ENCODE measurements around the gene HTD2. TPM values are rescaled to one million over a fixed set of nuclear protein-coding genes. Genes with fewer than 3 reads are reported as not detected.

HTD2 gene
- total RNA-seq (2014; rRNA removed; shearing (Covaris generic)) (5.4 and 9.6 TPM in 2 replicates), polyA plus RNA-seq (2016; fragmentation: Nextera tagmentation; extraction: Ambion mirVana) (17.0 and 21.8 TPM in 2 replicates)

DNA sequence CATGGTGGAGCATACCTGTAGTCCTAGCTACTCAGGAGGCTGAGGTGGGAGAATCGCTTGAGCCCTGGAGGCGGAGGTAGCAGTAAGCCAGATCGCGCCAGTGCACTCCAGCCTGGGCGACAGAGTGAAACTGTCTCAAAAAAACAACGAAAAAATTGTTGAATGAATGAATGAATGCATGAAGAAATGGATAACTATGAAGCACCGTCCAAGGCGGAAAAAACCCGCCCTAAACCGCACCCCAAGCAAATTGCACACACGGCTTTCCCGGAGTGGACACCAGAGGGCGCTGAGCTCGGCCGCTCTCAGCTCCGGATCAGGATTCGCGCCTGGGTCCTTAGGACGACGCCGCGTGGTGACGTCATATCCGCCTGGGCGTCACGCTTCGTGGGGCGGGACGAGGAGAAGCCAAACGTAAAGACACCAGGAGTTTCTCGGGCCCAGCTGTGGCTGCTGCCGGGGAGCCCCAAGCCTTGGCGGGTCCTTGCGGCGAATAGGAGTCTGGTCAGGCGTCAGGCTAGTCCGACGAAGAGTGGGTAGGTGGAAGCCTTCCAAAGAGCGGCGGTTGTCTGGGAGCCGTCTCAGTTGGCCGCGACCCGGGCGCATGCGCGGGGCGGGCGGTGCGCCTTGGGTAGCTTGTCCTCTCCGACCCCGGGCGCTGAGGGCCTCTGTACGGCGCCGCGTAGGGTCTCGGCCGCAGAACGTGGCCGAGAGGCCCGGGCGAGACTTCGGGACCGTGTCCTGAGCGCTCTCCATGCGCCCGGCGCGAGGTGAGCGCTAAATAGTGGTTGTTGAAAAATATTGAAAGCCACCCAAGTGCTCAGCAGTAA is at the start of gene HTD2, which contains the start of gene RPP14:
Gene HTD2 (plus strand): TSS at position 639 of the 830 bp plus-strand sequence. CDS start 11,094 bp downstream, outside the sequence.
Gene RPP14 (plus strand): TSS at position 364 of the 830 bp plus-strand sequence. CDS start 4,085 bp downstream, outside the sequence.
- H3K36me3 ChIP-seq (ENCODE audit: low read depth), result peaks cover 8% of the 10 kb centered on the region
- TF ChIP-seq EZH2 (IDR thresholded peaks at IDR 0.05; ENCODE audit: insufficient read depth, poor library complexity, severe bottlenecking) (no peak), EZH2phosphoT487 (IDR thresholded peaks at IDR 0.05; ENCODE audit: insufficient read depth, low read depth) (no peak)
- H3K9me2 ChIP-seq (ENCODE audit: insufficient read depth), result no peaks in the 10 kb centered on the region
- peak within 1 kb of the TSS; percentile 96 for H3K4me3 ChIP-seq
- peaks cover 46% of the 10 kb centered on the region for H3K79me2 ChIP-seq (ENCODE audit: insufficient read depth)
- in situ Hi-C loops (cut with MboI), result no loop called here
- H3K9me3 ChIP-seq (ENCODE audit: low read depth), result no peaks in the 10 kb centered on the region
- H3K27ac ChIP-seq, result peak within 1 kb of the TSS; percentile 91
- peak within 1 kb of the TSS; percentile 71 for H2AFZ ChIP-seq
- peak; percentile 99 for DNase-seq
- H3K4me1 ChIP-seq (ENCODE audit: insufficient read depth), result peaks cover 13% of the 10 kb centered on the region
- H3K9ac ChIP-seq, result peak within 1 kb of the TSS; percentile 97
- 0 out of 2 replicates have a peak, but pooled peaks cover 6% of the 10 kb centered on the region for H4K20me1 ChIP-seq (ENCODE audit: insufficient read depth)
- 4% methylated on average over 70 to 71 of the region's 71 CpGs for WGBS, 2 experiments (ENCODE audit: low coverage in 1 of 2, low lambda C conversion rate in 2 of 2, missing lambda C conversion rate in 2 of 2)
- H3F3A ChIP-seq (ENCODE audit: insufficient read depth), result peaks cover 8% of the 10 kb centered on the region
- peaks cover 11% of the 10 kb centered on the region; the same call in 1 of the 2 replicates for H3K27me3 ChIP-seq (replicated peaks; ENCODE audit: insufficient read depth)
- H3K4me2 ChIP-seq (ENCODE audit: unreplicated experiment), result peak within 1 kb of the TSS; percentile 82

DNA sequence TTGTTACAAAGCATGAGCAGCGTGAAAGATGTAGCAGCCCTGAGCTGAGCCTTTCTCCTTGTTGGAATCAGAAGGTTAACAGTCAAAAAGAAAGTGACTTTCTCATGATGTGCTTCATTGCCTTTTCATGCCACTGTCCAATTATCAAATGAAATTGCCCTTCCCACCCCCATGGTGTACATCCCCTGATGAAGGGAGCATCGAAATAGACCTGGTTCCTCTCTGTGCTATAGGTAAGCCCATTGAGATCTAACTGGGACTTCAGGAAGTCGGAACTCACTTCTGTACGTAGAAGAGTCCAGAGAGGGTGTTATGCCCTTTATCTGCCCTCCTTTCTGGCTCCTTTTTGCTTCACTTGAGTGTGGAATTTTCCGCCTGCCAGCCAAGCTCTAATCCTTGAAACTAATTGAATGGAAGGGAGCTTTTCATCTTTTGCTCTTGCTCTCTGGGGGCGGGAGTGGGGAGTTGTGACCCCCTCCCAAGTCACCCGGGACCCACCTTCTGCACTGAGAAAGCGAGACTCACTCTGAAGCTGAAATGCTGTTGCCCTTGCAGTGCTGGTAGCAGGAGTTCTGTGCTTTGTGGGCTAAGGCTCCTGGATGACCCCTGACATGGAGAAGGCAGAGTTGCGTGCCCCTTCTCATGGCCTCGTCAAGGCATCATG is 47.8 kb upstream of the HTD2 start:
- no peak for TF ChIP-seq EZH2 (IDR thresholded peaks at IDR 0.05; ENCODE audit: insufficient read depth, poor library complexity, severe bottlenecking)
- TF ChIP-seq EZH2phosphoT487 (IDR thresholded peaks at IDR 0.05; ENCODE audit: insufficient read depth, low read depth), result no peak
- Histone ChIP-seq H3K4me2 (ENCODE audit: unreplicated experiment) (no peak overlapping the region), H3K79me2 (ENCODE audit: insufficient read depth) (no peaks in the 10 kb centered on the region), H3K9me2 (ENCODE audit: insufficient read depth) (no peaks in the 10 kb centered on the region), H3F3A (ENCODE audit: insufficient read depth) (peaks cover 20% of the 10 kb centered on the region), H3K27ac (no peak overlapping the region), H2AFZ (no peak overlapping the region), H3K4me3 (no peak overlapping the region), H4K20me1 (ENCODE audit: insufficient read depth) (no peaks in the 10 kb centered on the region), H3K9ac (no peak overlapping the region), H3K9me3 (ENCODE audit: low read depth) (no peaks in the 10 kb centered on the region), H3K27me3 (replicated peaks; ENCODE audit: insufficient read depth) (no peaks in the 10 kb centered on the region), H3K36me3 (ENCODE audit: low read depth) (no peaks in the 10 kb centered on the region), H3K4me1 (ENCODE audit: insufficient read depth) (peaks cover 11% of the 10 kb centered on the region)
- WGBS, 2 experiments (ENCODE audit: low coverage in 1 of 2, low lambda C conversion rate in 2 of 2, missing lambda C conversion rate in 2 of 2), result 93 to 94% methylated on average over 10 of the region's 10 CpGs
- no peak for DNase-seq
- in situ Hi-C loops (cut with MboI), result no loop called here

GRCh38 chr3:58260261-58260731 is 46.0 kb upstream of the HTD2 start:
- H3K4me2 ChIP-seq (ENCODE audit: unreplicated experiment), result peak overlapping the region; percentile 22
- H2AFZ ChIP-seq, result no peak overlapping the region
- 32 to 33% methylated on average over 6 of the region's 6 CpGs for WGBS, 2 experiments (ENCODE audit: low coverage in 1 of 2, low lambda C conversion rate in 2 of 2, missing lambda C conversion rate in 2 of 2)

GRCh38 chr3:58260733-58261132 is 45.6 kb upstream of the HTD2 start:
- no peak overlapping the region for H3K9ac ChIP-seq
- H3K9me3 ChIP-seq (ENCODE audit: low read depth), result no peaks in the 10 kb centered on the region
- peak overlapping the region; percentile 22 for H3K4me2 ChIP-seq (ENCODE audit: unreplicated experiment)
- H4K20me1 ChIP-seq (ENCODE audit: insufficient read depth), result no peaks in the 10 kb centered on the region
- H3K27ac ChIP-seq, result peak overlapping the region; percentile 88
- peaks cover 20% of the 10 kb centered on the region for H3F3A ChIP-seq (ENCODE audit: insufficient read depth)
- no peak overlapping the region for H3K4me3 ChIP-seq
- no peaks in the 10 kb centered on the region for H3K27me3 ChIP-seq (replicated peaks; ENCODE audit: insufficient read depth)
- no peaks in the 10 kb centered on the region for H3K79me2 ChIP-seq (ENCODE audit: insufficient read depth)
- H2AFZ ChIP-seq, result no peak overlapping the region
- peaks cover 11% of the 10 kb centered on the region for H3K4me1 ChIP-seq (ENCODE audit: insufficient read depth)
- no peaks in the 10 kb centered on the region for H3K36me3 ChIP-seq (ENCODE audit: low read depth)
- DNase-seq, result peak; percentile 81
- WGBS, 2 experiments (ENCODE audit: low coverage in 1 of 2, low lambda C conversion rate in 2 of 2, missing lambda C conversion rate in 2 of 2), result 47 to 53% methylated on average over 6 of the region's 6 CpGs
- in situ Hi-C loops (cut with MboI), result no loop called here
- TF ChIP-seq EZH2 (IDR thresholded peaks at IDR 0.05; ENCODE audit: insufficient read depth, poor library complexity, severe bottlenecking) (no peak), EZH2phosphoT487 (IDR thresholded peaks at IDR 0.05; ENCODE audit: insufficient read depth, low read depth) (no peak)
- no peaks in the 10 kb centered on the region for H3K9me2 ChIP-seq (ENCODE audit: insufficient read depth)

More at GRCh38 chr3:58260261-58260731, 46.0 kb upstream of the HTD2 start:
- Histone ChIP-seq H4K20me1 (ENCODE audit: insufficient read depth) (no peaks in the 10 kb centered on the region), H3K4me3 (no peak overlapping the region), H3K27me3 (replicated peaks; ENCODE audit: insufficient read depth) (no peaks in the 10 kb centered on the region), H3K36me3 (ENCODE audit: low read depth) (no peaks in the 10 kb centered on the region), H3F3A (ENCODE audit: insufficient read depth) (peaks cover 20% of the 10 kb centered on the region), H3K4me1 (ENCODE audit: insufficient read depth) (peaks cover 11% of the 10 kb centered on the region), H3K9me2 (ENCODE audit: insufficient read depth) (no peaks in the 10 kb centered on the region), H3K79me2 (ENCODE audit: insufficient read depth) (no peaks in the 10 kb centered on the region), H3K9ac (peak overlapping the region; percentile 68), H3K27ac (peak overlapping the region; percentile 88), H3K9me3 (ENCODE audit: low read depth) (no peaks in the 10 kb centered on the region)
- in situ Hi-C loops (cut with MboI), result no loop called here
- peak; percentile 93 for DNase-seq
- TF ChIP-seq EZH2 (IDR thresholded peaks at IDR 0.05; ENCODE audit: insufficient read depth, poor library complexity, severe bottlenecking), result no peak
- peak; percentile 71; the same call in 1 of the 2 replicates for TF ChIP-seq EZH2phosphoT487 (IDR thresholded peaks at IDR 0.05; ENCODE audit: insufficient read depth, low read depth)
